ENCODE measurements around the gene IL17RA.

IL17RA gene

DNA sequence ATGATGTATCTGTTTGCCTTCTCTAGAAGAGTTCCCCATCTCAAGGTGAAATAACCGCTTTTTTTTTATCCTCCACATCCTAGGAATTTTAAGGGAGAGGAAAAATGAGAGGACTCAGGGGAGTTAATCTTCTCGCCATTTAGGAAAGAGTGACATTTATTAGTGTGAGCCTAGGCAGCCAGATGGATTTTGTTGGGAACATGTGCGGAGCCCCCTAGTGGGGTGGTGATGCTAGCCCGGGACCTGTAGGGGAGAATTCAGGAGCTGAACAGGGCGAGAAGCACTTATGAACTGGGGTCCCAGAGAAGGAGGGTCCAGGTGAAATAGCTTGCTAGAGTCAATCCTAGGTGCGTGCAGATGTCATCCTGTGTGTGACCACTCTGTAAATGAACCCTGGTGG lies 10.7 kb downstream of the IL17RA start:
- Mint-ChIP-seq H3K27me3 (no peaks in the 10 kb centered on the region), H3K27ac (no peak overlapping the region), H3K4me1 (peaks cover 42% of the 10 kb centered on the region), H3K9me3 (no peaks in the 10 kb centered on the region), H3K4me3 (no peak overlapping the region), H3K36me3 (peaks cover 30% of the 10 kb centered on the region)
- no peak for ATAC-seq

DNA sequence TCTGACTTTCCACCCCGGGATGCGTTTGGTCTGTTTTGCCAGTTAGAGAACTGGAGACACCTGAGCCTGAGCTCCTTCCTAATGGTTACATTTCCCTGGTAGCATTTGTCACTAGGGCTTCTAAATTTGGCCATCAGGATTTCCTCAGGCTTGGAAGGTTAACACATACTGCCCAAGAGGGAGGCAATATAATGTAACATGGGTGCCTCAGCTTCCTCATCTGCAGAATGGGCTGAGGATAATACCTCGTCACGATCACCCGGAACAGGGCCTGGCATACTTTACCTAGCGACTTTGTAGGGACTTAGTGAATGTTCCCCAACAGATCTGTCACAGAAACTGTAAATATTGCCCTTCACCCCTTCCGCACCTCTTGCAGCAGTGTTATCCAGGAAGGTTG lies 11.3 kb downstream of the IL17RA start:
- Mint-ChIP-seq H3K27me3 (no peaks in the 10 kb centered on the region), H3K9me3 (no peaks in the 10 kb centered on the region), H3K4me3 (no peak overlapping the region)

DNA sequence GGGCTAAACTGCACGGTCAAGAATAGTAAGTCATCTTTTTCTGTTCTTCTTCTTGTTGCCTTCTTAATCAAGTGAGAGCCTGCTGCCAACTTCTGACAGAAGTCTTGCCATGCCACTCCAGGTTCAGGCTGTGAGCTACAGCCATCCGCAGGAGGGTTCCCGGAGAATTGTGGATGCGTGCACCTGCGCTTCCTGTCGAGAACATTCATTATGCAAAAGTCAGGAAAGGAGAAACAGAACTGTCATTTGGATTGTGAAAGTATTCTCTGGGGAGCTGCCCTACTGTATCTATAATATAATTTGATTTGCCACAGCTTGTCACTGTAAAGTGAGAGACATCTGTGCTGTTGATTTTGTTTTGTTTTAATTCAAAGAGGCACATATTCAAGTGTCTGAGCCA lies 12.3 kb downstream of the IL17RA start:
- no peak for ATAC-seq
- no peaks in the 10 kb centered on the region for H3K9me3 Mint-ChIP-seq
- H3K4me3 Mint-ChIP-seq, result no peak overlapping the region
- no peak overlapping the region for H3K27ac Mint-ChIP-seq
- H3K4me1 Mint-ChIP-seq, result peaks cover 36% of the 10 kb centered on the region
- no peaks in the 10 kb centered on the region for H3K27me3 Mint-ChIP-seq
- peaks cover 45% of the 10 kb centered on the region for H3K36me3 Mint-ChIP-seq

More for the DNA sequence above, 11.3 kb downstream of the IL17RA start:
- no peak for ATAC-seq
- H3K36me3 Mint-ChIP-seq, result peaks cover 35% of the 10 kb centered on the region
- H3K4me1 Mint-ChIP-seq, result peaks cover 36% of the 10 kb centered on the region
- no peak overlapping the region for H3K27ac Mint-ChIP-seq

DNA sequence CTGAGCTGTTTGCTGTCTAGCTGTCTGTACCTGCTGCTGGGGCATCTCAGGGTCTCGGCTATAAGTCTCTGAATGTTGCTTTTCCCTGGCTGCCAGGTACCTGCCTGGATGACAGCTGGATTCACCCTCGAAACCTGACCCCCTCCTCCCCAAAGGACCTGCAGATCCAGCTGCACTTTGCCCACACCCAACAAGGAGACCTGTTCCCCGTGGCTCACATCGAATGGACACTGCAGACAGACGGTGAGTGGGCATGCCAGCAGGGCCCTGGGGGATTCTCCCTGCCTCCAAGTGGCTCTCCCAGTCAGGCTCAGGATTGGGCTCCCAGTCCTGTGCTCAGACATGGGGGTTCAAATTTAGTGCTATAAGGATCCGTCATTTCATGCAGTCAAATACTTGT lies 12.9 kb downstream of the IL17RA start:
- H3K27me3 Mint-ChIP-seq, result no peaks in the 10 kb centered on the region
- no peak for ATAC-seq
- H3K36me3 Mint-ChIP-seq, result peaks cover 51% of the 10 kb centered on the region
- no peak overlapping the region for H3K4me3 Mint-ChIP-seq
- H3K4me1 Mint-ChIP-seq, result peaks cover 36% of the 10 kb centered on the region
- no peaks in the 10 kb centered on the region for H3K9me3 Mint-ChIP-seq
- H3K27ac Mint-ChIP-seq, result no peak overlapping the region

DNA sequence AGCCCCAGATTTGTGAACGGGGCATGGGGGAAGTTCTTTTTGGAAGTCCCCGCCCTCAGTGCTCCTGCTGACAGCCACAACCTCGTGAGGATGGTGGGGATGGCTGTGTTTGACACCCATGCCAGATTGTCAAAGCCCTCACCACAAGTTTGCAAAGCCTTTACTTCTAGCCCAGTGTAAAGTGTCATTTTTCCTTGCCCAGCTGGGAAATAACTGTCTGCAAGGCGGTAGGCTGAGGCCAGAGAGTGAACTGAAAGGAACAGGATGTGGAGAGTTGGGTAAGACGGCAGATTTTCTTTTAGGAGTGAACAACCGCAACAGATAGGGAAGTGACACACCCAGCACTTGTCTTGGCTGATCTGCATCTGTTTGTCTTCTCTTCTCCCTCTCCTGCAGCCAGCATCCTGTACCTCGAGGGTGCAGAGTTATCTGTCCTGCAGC lies 13.6 kb downstream of the IL17RA start:
- peak overlapping the region; percentile 41 for H3K27ac Mint-ChIP-seq
- ATAC-seq, result peak; percentile 65
- H3K4me3 Mint-ChIP-seq, result no peak overlapping the region
- H3K4me1 Mint-ChIP-seq, result peaks cover 32% of the 10 kb centered on the region
- no peaks in the 10 kb centered on the region for H3K9me3 Mint-ChIP-seq
- H3K27me3 Mint-ChIP-seq, result no peaks in the 10 kb centered on the region
- peaks cover 55% of the 10 kb centered on the region for H3K36me3 Mint-ChIP-seq

DNA sequence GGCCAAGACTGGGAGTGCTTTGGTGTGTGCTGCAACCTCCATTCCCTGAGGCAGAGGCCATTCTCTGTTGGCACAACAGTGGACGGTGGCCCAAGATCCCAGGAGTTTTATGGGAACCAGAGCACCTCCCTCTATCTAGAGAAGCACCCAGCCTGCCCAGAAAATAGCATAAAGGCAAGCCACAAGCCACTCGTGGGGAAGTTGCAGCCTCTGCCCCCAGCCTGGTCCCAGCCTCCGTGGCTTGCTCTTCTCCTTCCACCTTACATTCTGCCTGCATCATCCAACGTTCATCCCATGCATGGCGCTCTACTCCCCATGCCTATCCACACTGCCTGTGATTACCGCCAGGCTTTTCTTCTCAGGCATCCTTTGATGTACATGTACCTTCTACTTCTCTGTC lies 15.8 kb downstream of the IL17RA start:
- H3K4me3 Mint-ChIP-seq, result no peak overlapping the region
- H3K27me3 Mint-ChIP-seq, result no peaks in the 10 kb centered on the region
- H3K36me3 Mint-ChIP-seq, result peaks cover 68% of the 10 kb centered on the region
- H3K27ac Mint-ChIP-seq, result no peak overlapping the region
- ATAC-seq, result no peak
- no peaks in the 10 kb centered on the region for H3K9me3 Mint-ChIP-seq
- H3K4me1 Mint-ChIP-seq, result peaks cover 32% of the 10 kb centered on the region

DNA sequence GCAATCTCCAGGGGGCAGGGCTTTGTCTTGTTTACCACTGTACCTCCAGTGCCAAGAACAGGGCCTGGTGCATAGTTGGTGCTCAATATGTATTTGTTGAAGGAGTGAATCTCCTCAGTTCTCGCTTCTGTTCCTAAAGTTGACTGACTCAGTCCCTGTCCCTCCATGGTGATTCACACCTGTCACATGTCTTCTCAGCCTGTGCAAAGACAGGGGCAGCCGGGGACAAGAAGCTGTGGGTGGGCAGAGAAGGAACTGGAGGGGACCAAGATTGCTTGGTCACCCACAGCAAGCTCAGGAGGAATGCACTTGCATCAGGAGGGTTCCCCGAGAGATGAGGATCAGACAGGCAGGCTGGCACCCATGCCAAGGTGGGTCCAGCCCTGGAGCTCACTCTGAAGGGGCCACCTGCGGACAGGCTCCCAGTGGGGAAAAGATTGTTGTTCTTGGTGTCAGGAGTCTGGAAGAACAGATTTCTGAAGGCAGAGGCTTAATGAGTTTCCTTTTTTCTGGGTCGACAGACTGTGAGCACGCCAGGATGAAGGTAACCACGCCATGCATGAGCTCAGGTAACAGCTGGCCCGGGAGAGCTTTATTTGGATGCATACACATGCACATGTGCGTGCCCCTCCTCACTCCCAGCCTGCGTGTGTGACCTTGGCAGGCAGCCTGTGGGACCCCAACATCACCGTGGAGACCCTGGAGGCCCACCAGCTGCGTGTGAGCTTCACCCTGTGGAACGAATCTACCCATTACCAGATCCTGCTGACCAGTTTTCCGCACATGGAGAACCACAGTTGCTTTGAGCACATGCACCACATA lies 16.9 kb downstream of the IL17RA start:
- Mint-ChIP-seq H3K27ac (no peak overlapping the region), H3K9me3 (no peaks in the 10 kb centered on the region), H3K4me3 (no peak overlapping the region), H3K4me1 (peaks cover 32% of the 10 kb centered on the region), H3K36me3 (peaks cover 72% of the 10 kb centered on the region), H3K27me3 (no peaks in the 10 kb centered on the region)
- ATAC-seq, result no peak

DNA sequence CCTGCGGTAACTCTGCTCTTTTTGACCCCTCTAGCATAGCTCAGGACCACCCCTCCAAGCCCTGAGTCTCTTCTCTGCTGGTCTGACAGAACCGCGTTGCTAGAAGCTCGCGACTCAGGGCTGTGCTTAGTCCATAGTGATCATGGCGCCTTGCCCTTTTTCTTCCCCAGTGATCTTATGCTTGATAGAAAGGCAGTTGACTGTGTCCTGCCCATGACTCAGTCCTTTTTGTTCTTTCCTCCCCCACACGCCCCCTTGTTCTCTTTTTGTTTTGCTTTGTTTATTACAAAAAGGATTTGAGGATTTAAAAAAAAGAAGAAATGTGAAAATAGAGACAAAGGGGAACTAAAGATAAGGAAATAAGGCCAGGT lies 17.5 kb downstream of the IL17RA start:
- H3K27ac Mint-ChIP-seq, result no peak overlapping the region
- H3K9me3 Mint-ChIP-seq, result no peaks in the 10 kb centered on the region
- H3K4me3 Mint-ChIP-seq, result no peak overlapping the region
- ATAC-seq, result no peak
- H3K36me3 Mint-ChIP-seq, result peaks cover 76% of the 10 kb centered on the region
- H3K4me1 Mint-ChIP-seq, result peaks cover 27% of the 10 kb centered on the region
- H3K27me3 Mint-ChIP-seq, result no peaks in the 10 kb centered on the region

DNA sequence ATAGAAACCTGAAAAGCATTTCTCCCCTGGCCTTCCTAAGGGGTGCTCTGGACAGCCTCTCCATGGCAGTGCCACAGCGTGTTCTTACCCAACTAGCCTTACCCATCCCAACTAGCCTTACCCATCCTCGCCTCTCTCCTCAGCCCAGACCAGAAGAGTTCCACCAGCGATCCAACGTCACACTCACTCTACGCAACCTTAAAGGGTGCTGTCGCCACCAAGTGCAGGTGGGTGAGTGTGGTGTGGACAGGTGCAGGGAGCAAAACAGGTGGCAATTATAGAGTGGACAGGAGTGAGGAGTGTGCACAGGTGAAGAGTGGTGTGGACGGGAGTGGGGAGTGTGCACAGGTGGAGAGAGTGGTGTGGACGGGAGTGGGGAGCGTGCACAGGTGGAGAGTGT lies 18.6 kb downstream of the IL17RA start:
- no peak for ATAC-seq
- Mint-ChIP-seq H3K36me3 (peaks cover 78% of the 10 kb centered on the region), H3K4me1 (peaks cover 18% of the 10 kb centered on the region), H3K27me3 (no peaks in the 10 kb centered on the region), H3K9me3 (no peaks in the 10 kb centered on the region), H3K27ac (no peak overlapping the region), H3K4me3 (no peak overlapping the region)

DNA sequence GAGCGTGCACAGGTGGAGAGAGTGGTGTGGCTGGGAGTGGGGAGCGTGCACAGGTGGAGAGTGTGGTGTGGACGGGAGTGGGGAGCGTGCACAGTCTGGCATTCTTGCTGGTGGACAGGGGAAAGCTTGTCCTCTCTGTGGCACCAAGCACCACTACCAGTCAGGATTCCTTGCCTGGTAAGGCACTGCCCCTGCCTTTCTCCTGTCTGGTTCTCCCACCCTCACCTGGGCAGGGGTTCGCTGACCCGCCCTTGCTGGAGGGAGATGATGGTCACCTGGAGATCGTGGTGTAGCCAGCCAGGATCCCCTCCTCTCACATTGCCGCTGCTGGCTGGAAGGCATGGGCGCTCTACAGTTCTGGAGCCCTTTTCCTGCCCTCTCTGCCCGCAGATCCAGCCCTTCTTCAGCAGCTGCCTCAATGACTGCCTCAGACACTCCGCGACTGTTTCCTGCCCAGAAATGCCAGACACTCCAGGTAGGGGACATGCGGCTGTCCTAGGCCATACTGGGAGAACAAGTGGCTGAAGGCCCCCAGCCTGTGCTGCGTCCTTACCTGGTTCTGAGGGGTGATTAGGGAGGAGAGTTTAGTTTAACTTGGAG lies 19.6 kb downstream of the IL17RA start:
- Mint-ChIP-seq H3K9me3 (no peaks in the 10 kb centered on the region), H3K27me3 (no peaks in the 10 kb centered on the region), H3K27ac (no peak overlapping the region), H3K4me3 (no peak overlapping the region), H3K36me3 (peaks cover 70% of the 10 kb centered on the region), H3K4me1 (peaks cover 8% of the 10 kb centered on the region)
- ATAC-seq, result no peak

DNA sequence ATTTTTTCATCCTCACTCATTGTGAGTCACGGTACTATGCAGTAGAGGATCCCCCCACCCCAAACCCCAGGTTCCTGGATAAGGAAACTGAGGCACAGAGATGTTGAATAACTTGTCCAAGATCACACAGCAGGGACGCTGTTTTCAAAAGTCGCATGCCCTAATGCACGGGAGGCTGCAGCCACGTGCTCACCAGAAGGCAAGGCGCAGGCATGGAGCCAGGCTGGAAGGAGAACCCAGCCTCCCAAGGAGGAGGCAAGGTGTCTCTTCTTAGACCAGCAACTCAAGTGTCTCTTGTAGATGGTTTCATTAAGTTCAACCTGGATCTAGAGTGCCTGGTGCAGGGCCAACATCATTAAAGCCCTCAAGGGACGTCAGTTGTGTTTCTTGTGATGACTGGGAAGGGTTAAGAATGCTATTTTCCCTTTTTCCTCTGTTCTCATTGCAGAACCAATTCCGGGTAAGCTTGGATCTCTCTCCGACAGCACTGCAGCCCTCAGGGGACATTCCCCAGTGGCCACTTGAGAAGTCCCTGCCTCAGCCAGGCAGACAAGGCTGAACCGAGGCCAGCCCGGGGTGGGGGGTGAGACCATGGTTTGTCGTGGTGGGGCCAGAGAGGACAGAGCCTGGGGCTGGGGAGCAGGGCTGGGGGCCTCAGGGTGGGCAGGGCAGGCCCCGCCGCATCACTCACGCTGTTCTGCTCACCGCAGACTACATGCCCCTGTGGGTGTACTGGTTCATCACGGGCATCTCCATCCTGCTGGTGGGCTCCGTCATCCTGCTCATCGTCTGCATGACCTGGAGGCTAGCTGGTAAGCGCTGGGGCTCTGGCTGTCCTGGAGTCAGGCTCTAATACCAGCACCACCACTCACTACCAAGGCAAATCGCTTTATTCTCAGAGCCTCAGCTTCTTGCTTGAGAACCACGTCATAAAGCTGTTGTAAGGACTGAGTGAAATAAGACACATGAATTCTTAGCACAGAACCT lies 20.6 kb downstream of the IL17RA start:
- peaks cover 66% of the 10 kb centered on the region for H3K36me3 Mint-ChIP-seq
- no peaks in the 10 kb centered on the region for H3K9me3 Mint-ChIP-seq
- H3K27ac Mint-ChIP-seq, result no peak overlapping the region

DNA sequence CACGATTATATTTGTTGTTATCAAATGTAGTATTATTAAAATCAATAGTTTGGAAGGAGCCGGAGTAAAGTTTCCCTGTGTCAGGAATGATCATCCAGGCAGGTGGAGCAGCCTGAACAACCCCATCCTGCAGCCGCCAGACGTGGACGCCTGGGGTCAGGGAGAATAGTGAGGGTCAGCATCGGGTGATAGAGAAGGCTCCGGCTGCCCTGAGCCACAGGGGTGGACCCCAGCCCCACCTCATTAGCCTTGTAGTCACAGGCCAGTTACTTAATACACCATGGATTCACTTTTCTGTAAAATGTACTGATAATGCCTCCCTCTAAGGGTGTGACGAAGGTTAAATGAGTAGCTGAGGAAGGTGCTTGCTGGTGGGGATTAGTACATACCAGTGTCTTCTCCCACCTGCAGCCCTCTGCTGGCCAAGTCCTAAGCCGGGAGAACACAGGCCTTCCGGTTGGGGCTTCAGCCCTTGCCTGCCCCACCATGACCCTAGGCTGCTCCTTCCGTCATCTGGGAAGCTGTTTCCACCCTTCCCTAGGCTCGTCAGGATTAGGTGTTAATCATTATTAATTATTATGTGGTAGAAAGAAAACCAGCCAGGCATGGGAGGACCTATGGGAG lies 21.5 kb downstream of the IL17RA start:
- Mint-ChIP-seq H3K27ac (no peak overlapping the region), H3K4me3 (no peak overlapping the region), H3K4me1 (peaks cover 8% of the 10 kb centered on the region), H3K27me3 (no peaks in the 10 kb centered on the region), H3K36me3 (peaks cover 66% of the 10 kb centered on the region), H3K9me3 (no peaks in the 10 kb centered on the region)
- no peak for ATAC-seq

More for the DNA sequence above, 20.6 kb downstream of the IL17RA start:
- Mint-ChIP-seq H3K27me3 (no peaks in the 10 kb centered on the region), H3K4me1 (peaks cover 8% of the 10 kb centered on the region), H3K4me3 (no peak overlapping the region)
- ATAC-seq, result no peak

DNA sequence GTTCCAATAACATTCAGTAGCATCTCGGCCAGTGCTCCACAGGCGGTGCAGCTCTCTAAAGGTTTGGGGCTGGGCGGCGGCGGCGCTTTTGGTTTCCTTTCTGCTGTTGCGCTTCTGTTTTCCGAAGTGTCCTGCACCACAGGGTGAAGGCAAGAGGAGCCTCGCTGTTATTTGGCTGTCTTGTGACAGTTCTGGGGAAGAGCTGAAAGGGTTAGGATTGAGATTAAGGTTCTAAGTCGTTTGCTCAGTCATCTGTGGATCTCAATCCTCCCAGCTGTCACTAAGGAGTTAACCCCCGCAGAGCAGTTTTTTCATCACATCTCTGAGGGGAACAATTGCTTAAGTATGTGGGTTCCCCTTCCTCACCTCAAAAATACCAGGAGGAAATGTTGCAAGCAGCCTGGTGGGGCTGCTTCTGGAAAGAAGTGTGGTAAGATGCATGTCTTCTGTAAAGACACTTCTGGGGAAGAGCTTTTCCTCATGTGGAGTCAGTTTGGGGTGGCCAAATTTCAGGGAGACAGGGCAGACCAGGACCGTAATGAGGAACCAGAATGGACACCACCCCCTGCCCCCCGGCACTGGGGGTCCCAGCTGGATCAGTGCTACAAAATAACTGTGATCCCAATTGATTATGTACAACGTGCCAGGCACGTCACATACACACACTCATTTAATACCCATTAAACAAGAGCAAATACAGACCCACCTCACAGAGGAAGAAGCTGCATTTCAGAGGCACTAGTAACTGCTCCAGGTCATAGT lies 22.2 kb downstream of the IL17RA start:
- H3K27ac Mint-ChIP-seq, result no peak overlapping the region
- H3K9me3 Mint-ChIP-seq, result no peaks in the 10 kb centered on the region
- H3K36me3 Mint-ChIP-seq, result peaks cover 59% of the 10 kb centered on the region
- no peaks in the 10 kb centered on the region for H3K27me3 Mint-ChIP-seq
- peaks cover 5% of the 10 kb centered on the region for H3K4me1 Mint-ChIP-seq
- ATAC-seq, result no peak
- no peak overlapping the region for H3K4me3 Mint-ChIP-seq

DNA sequence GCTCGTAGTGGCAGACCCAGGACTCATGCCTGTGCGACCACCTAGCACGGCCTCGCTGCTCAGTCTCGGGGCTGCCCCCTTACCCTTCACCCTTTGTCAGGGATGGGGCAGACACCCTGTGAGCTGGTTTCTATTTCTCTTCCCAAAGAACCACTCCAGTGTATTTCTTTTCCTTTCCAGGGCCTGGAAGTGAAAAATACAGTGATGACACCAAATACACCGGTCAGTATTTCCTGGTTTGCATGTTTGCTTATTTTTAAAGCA lies 22.7 kb downstream of the IL17RA start:
- H3K27me3 Mint-ChIP-seq, result no peaks in the 10 kb centered on the region
- no peak overlapping the region for H3K4me3 Mint-ChIP-seq
- H3K4me1 Mint-ChIP-seq, result no peaks in the 10 kb centered on the region

More for the DNA sequence above, 22.7 kb downstream of the IL17RA start:
- peaks cover 54% of the 10 kb centered on the region for H3K36me3 Mint-ChIP-seq
- ATAC-seq, result no peak
- H3K9me3 Mint-ChIP-seq, result no peaks in the 10 kb centered on the region
- no peak overlapping the region for H3K27ac Mint-ChIP-seq
